NCI-H2227 treated with DMSO at 0.1 percent for 48 hours (cell line): ENCODE results near the gene ATP5MG.
A peak's percentile ranks its signal among the peaks of the same experiment; 100 is the strongest.
"Not testable (repeated sequence)": the region's sequence is repeated elsewhere in the genome, so short reads cannot be mapped to it uniquely, and the experiment has no call there.

ENCODE experiments used
- DNase-seq: peaks from one replicate; lab custom pipeline; 2025; lab: John Stamatoyannopoulos, UW

The ATP5MG gene, protein sequence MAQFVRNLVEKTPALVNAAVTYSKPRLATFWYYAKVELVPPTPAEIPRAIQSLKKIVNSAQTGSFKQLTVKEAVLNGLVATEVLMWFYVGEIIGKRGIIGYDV

GRCh38 chr11:118401151-118401879 is at the start of gene ATP5MG:
ATP5MG (plus strand) TSS chr11:118401606; CDS start chr11:118401666, 60 bp downstream.
- peak; percentile 87 for DNase-seq

GRCh38 chr11:118353084-118353710 is 48.2 kb upstream of the ATP5MG start:
- DNase-seq = no peak

DNA sequence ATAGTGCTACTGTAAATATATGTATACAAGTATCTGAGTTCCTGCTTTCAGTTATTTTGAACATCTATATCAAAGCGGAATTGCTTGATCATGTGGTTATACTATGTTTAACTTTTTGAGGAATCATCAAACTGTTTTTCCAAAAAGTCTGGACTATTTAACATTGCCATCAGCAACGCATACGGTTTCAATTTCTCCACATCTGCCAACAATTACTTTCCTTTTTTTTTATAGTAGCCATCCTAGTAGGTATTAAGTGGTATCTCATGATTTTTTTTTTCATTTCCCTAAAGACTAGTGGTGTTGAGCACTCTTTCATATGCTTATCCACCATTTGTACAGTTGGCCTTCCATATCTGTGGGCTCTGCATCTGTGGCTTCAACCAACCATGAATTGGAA is 43.3 kb upstream of the ATP5MG start:
- no peak for DNase-seq

DNA sequence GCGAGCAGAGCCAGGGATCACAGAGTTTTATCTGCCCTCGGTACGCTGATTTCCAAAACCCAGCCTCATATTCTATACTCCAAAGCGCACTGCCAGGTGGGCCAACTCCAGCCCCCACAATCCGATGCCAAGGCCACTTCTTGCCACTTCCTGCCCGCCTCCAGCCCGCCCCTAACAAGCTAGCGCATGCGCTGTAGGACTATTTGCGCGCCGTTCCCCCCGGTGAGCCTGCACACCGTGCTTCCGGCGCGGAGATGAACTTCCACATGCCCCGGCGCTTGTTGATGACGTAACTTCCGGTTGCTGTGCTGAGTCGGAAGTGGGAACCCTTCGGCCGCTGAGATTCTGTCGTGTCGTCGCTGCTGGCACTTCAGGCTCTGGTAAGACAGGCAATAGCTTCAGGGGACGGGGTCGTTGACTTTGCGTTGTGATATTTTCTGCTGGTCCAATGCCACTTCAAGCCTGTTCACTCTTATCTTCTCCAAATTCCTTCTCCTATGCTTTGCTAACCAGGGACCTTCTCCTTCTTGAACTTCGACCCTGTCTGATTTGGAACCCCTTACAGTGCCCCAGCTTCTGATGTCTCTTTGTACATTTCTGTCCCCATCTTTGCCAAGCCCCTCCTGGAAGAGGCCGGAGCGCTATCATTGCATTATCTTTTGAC is 42.0 kb upstream of the ATP5MG start, which contains the start of gene UBE4A:
TSS of gene UBE4A (plus strand) at position 306 of the 664 bp plus-strand sequence. CDS start 5,481 bp downstream, outside the sequence.
- DNase-seq = peak; percentile 90

- DNase-seq = no peak
Observed at GRCh38 chr11:118364956-118365615, 36.3 kb upstream of the ATP5MG start.

GRCh38 chr11:118366287-118366686 is 35.1 kb upstream of the ATP5MG start:
- no peak for DNase-seq

- no peak for DNase-seq
Observed at GRCh38 chr11:118370774-118371173, 30.6 kb upstream of the ATP5MG start.

- no peak for DNase-seq
Observed at GRCh38 chr11:118373263-118373662, 28.1 kb upstream of the ATP5MG start.

- no peak for DNase-seq
Observed at GRCh38 chr11:118373871-118374270, 27.5 kb upstream of the ATP5MG start.

GRCh38 chr11:118374729-118375128 is 26.7 kb upstream of the ATP5MG start:
- DNase-seq = no peak

DNA sequence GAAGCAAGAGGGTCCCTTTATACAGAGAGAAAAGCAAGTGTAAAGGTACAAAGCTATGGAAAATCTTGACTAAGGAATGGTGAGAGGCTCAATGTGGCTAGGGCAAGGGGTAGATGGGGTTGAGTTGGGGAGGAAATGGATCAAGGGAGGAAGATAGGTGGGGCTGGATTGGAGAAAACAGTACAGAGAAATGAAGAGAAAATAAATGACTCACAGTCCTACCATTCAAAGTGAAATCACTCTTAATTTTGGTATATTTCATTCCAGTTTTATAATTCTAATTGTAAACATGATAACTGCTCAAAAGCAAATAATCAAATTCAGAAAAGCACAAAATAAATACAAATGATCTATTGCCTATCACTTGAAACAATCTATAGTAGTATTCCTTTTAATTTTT is 25.4 kb upstream of the ATP5MG start:
- DNase-seq = no peak

DNA sequence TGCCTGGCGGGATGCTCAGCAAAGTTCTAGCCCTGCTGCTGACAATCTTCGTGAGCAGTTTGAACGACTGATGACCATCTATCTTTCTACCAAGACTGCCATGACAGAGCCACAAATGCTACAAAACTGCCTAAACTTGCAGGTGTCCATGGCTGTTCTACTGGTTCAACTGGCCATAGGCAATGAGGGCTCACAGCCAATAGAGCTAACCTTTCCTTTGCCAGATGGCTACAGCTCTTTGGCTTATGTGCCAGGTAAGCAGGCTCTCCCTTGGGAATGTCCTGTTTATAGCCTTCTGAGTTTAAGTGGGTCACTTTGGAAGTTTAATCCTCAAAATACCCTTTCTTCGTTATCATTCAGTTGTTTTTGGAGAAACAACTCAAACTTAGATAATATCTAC is 21.9 kb upstream of the ATP5MG start:
- DNase-seq = no peak

DNA sequence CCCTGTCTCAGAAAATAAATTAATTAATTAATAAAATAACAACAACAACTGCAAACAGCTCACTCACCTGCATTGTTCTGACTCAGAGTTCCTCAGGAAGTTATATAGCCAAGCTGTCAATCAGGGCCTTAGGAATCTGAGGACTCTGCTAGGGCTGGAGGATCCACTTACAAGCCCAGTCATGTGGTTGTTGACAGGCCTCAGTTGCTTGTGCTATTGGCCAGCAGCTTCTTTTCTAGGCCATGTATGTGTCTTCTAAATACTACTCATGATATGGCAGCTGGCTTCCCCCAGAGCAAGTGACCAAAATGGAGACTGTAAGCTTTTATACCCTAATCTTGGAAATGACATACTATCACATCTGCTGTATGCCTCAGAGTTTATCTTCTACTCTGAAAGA is 20.8 kb upstream of the ATP5MG start:
- DNase-seq = no peak

DNA sequence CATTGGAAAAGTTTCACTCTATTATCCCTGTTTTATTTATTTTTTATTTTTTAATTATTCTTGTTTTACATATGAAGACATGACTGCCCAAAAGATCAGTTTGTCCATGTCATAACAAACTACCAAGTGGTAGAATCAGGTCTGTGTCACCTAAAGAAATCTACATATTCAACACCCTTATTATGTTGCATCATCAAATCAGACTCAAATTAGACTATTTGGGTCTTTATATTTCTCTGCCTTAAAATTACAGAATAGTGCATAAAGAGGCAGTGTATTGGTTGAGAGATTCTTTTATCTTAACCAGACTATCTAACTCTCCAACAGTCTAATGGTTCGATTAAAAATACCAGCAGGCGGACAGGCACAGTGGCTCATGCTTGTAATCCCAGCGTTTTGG is 18.5 kb upstream of the ATP5MG start:
- DNase-seq = no peak

DNA sequence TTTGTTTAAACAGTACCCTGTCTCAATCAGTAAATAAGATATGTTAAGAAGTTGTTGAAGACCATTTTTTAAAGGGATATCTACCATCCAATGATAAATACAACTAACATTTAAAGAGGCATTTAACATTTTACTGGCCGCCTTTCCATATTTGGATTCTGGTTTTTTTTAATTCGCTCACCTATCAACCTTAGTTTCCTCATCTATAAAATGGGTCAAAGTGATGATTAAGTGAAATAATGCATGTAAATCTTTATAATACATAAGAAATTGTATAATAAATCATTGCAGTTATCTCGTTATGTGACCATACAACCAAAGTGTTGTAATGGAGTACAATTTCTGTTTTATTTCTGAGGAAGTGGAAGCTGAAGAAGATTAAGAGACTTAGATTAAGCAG is 17.7 kb upstream of the ATP5MG start:
- no peak for DNase-seq

- DNase-seq = no peak
Observed at GRCh38 chr11:118396097-118396501, 5.3 kb upstream of the ATP5MG start.

DNA sequence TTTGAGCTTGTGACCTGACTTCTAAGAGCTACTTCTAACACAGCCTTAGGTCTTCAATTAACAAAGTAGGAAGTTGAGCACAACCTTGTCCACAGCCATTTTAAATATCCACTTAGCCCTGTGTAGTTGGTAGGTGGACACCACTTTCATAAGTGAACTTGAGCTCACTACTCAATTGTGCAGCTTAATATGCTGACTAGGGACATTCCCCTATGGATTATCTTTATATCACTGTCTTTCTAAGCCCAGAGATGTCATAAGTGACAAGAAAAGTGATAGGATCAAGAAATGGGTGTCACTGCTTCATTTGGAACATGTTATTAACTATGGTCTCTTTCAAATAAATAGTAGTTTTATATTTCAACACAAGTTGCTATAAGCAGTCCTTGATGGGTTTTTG is 4.0 kb upstream of the ATP5MG start:
- DNase-seq = no peak

GRCh38 chr11:118398791-118399559 is 2.4 kb upstream of the ATP5MG start:
- DNase-seq = no peak

- no peak for DNase-seq
Observed at GRCh38 chr11:118401880-118402590, 629 bp downstream of the ATP5MG start.

- DNase-seq = not testable (repeated sequence)
Observed at GRCh38 chr11:118402594-118402993, 1.2 kb downstream of the ATP5MG start.
